Smooth muscle cell (in vitro differentiated cells): ENCODE measurements around the gene FRMD4A. TPM values are rescaled to one million over a fixed set of nuclear protein-coding genes. Genes with fewer than 3 reads are reported as not detected.

Source experiments
- DNase-seq: peaks from one replicate; lab custom pipeline; 2025; ENCODE audit not compliant: unreplicated experiment; lab: John Stamatoyannopoulos, UW
- H2AFZ ChIP-seq: fragments of 200-600 bp; sonication (generic); 2 replicates; pipeline ENCODE4 v1.6.0; 2016; ENCODE audit warnings: antibody characterized with exemption, low read depth, mild to moderate bottlenecking
- H3F3A ChIP-seq: fragments of 200-600 bp; sonication (generic); 2 replicates; pipeline ENCODE4 v1.6.0; 2017; ENCODE audit warnings: antibody characterized with exemption, low read depth
- H3K27ac ChIP-seq: fragments of 200-600 bp; sonication (generic); 2 replicates; pipeline ENCODE4 v1.5.1; 2016; ENCODE audit warnings: low read depth, mild to moderate bottlenecking
- H3K27me3 ChIP-seq: fragments of 200-600 bp; sonication (generic); 2 replicates; pipeline ENCODE4 v1.6.1; 2016; ENCODE audit warnings: low read depth, mild to moderate bottlenecking
- H3K36me3 ChIP-seq: fragments of 200-600 bp; sonication (generic); 2 replicates; pipeline ENCODE4 v1.5.1; 2016; ENCODE audit warnings: low read depth
- H3K4me1 ChIP-seq: fragments of 200-600 bp; sonication (generic); 2 replicates; pipeline ENCODE4 v1.5.1; 2016; ENCODE audit warnings: low read depth
- H3K4me2 ChIP-seq: fragments of 200-600 bp; sonication (generic); 2 replicates; pipeline ENCODE4 v1.6.0; 2016; ENCODE audit warnings: mild to moderate bottlenecking
- H3K4me3 ChIP-seq: fragments of 200-600 bp; sonication (generic); 2 replicates; pipeline ENCODE4 v1.5.1; 2016; ENCODE audit warnings: mild to moderate bottlenecking
- H3K79me2 ChIP-seq: fragments of 200-600 bp; sonication (generic); 2 replicates; pipeline ENCODE4 v1.6.0; 2016; ENCODE audit warnings: low read depth, mild to moderate bottlenecking
- H3K9ac ChIP-seq: fragments of 200-600 bp; sonication (generic); 2 replicates; pipeline ENCODE4 v1.6.0; 2016; ENCODE audit warnings: low read depth
- H3K9me3 ChIP-seq: fragments of 200-600 bp; sonication (generic); replicated peaks from 2 replicates; pipeline ENCODE4 v1.5.1; 2016; ENCODE audit warnings: low read depth
- H4K20me1 ChIP-seq: fragments of 200-600 bp; sonication (generic); 2 replicates; pipeline ENCODE4 v1.6.0; 2016; ENCODE audit warnings: low read depth
- CTCF ChIP-seq: fragments of 200-600 bp; sonication (generic); IDR thresholded peaks from 2 replicates; pipeline ENCODE4 v1.5.1; 2017; ENCODE audit warnings: borderline replicate concordance, mild to moderate bottlenecking, antibody characterized with exemption; ENCODE audit not compliant: insufficient read depth, poor library complexity, severe bottlenecking
- WGBS: methylation state at CpG from one replicate; pipeline ENCODE4 v1.1.7; 2016; ENCODE audit warnings: low lambda C conversion rate; 5-methylcytosine and 5-hydroxymethylcytosine counted together
- polyA plus RNA-seq: library from polyadenylated mRNA; unstranded; fragments of >200 nt; fragmentation: Nextera tagmentation; extraction: Ambion mirVana; gene quantifications from 2 replicates; pipeline ENCODE4 v1.2.1, GENCODE V29; 2016
- total RNA-seq: library from RNA; depleted of rRNA; stranded (reverse); fragments of >200 nt; gene quantifications from 2 replicates; pipeline ENCODE4 v1.2.3, GENCODE V29; 2014

The FRMD4A gene
- total and polyA plus RNA-seq, 2 experiments from 2014 or later, result 3.0 to 5.4 TPM

GRCh38 chr10:13960603-13961002 lies 370.1 kb downstream of the FRMD4A start:
- Histone ChIP-seq H3K79me2 (no peaks in the 10 kb centered on the region), H3K4me1 (no peaks in the 10 kb centered on the region), H4K20me1 (no peaks in the 10 kb centered on the region), H2AFZ (no peak overlapping the region), H3K9ac (no peak overlapping the region), H3K27me3 (no peaks in the 10 kb centered on the region), H3K4me2 (peak overlapping the region; percentile 41), H3K9me3 (no peaks in the 10 kb centered on the region), H3K4me3 (no peak overlapping the region), H3K27ac (peak overlapping the region; percentile 53), H3F3A (no peaks in the 10 kb centered on the region), H3K36me3 (no peaks in the 10 kb centered on the region)
- TF ChIP-seq CTCF, result no peak
- WGBS, result 79% methylated on average over 3 of the region's 3 CpGs
- no peak for DNase-seq

- no peaks in the 10 kb centered on the region for H3K9me3 ChIP-seq
- TF ChIP-seq CTCF, result no peak
- H3K4me1 ChIP-seq, result no peaks in the 10 kb centered on the region
- H4K20me1 ChIP-seq, result no peaks in the 10 kb centered on the region
- no peak overlapping the region for H3K9ac ChIP-seq
- no peaks in the 10 kb centered on the region for H3F3A ChIP-seq
- no peak overlapping the region for H3K4me3 ChIP-seq
- no peak for DNase-seq
- H3K4me2 ChIP-seq, result peak overlapping the region; percentile 41
- H3K27ac ChIP-seq, result no peak overlapping the region
- no peaks in the 10 kb centered on the region for H3K79me2 ChIP-seq
- no peaks in the 10 kb centered on the region for H3K27me3 ChIP-seq
- no peaks in the 10 kb centered on the region for H3K36me3 ChIP-seq
- no peak overlapping the region for H2AFZ ChIP-seq
- WGBS, result 78% methylated on average over 18 of the region's 18 CpGs
Measured at GRCh38 chr10:13959443-13960359, 371.0 kb downstream of the FRMD4A start.

- Histone ChIP-seq H4K20me1 (no peaks in the 10 kb centered on the region), H3K27ac (no peak overlapping the region), H3F3A (no peaks in the 10 kb centered on the region), H3K79me2 (no peaks in the 10 kb centered on the region), H3K4me2 (no peak overlapping the region), H3K9ac (no peak overlapping the region), H3K36me3 (no peaks in the 10 kb centered on the region), H3K9me3 (no peaks in the 10 kb centered on the region), H3K4me3 (no peak overlapping the region), H2AFZ (no peak overlapping the region), H3K27me3 (no peaks in the 10 kb centered on the region), H3K4me1 (no peaks in the 10 kb centered on the region)
- 82% methylated on average over 9 of the region's 9 CpGs for WGBS
- DNase-seq, result no peak
- TF ChIP-seq CTCF, result no peak
Measured at GRCh38 chr10:13957856-13958255, 372.9 kb downstream of the FRMD4A start.
